Gastrocnemius medialis (tissue), 4 donors: ENCODE results near the gene REN. TPM values are rescaled to one million over a fixed set of nuclear protein-coding genes. Genes with fewer than 3 reads are reported as not detected.

ENCODE experiments used
- ATAC-seq, 2 donors: fragments of 150-250 bp; one replicate each; pipeline ENCODE4 v1.9.1; 2016
- DNase-seq, 2 donors: peaks; one replicate each; pipeline ENCODE4 v3.0.0-alpha.2; 2019
- H3K27ac ChIP-seq, 4 donors: fragments of 200-600 bp; sonication (generic); 1 replicate in 1 of 4; 2 replicates in 3 of 4; pipeline ENCODE4 v1.5.1; 2016 to 2018; ENCODE audit warnings: mild to moderate bottlenecking in 2 of 4, moderate library complexity in 1 of 4
- H3K27me3 ChIP-seq, 3 donors: fragments of 200-600 bp; sonication (generic) in 2 of 3; 1 replicate in 1 of 3; 2 replicates in 2 of 3; pipeline versions ENCODE4 v1.5.1 to v1.6.0; 2016 to 2019; ENCODE audit warnings: mild to moderate bottlenecking in 1 of 3, moderate library complexity in 1 of 3
- H3K36me3 ChIP-seq, 2 donors: fragments of 200-600 bp; sonication (generic) in 1 of 2; one replicate each; pipeline ENCODE4 v1.5.1; 2017 to 2018
- H3K4me1 ChIP-seq, 2 donors: fragments of 200-600 bp; sonication (generic) in 1 of 2; one replicate each; pipeline ENCODE4 v1.5.1; 2016 to 2017; ENCODE audit warnings: mild to moderate bottlenecking in 2 of 2
- H3K4me3 ChIP-seq, 4 donors: fragments of 200-600 bp; sonication (generic) in 3 of 4; 1 replicate in 1 of 4; 2 replicates in 3 of 4; pipeline ENCODE4 v1.5.1; 2016 to 2019; ENCODE audit warnings: mild to moderate bottlenecking in 2 of 4
- H3K9me3 ChIP-seq, 3 donors: fragments of 200-600 bp; sonication (generic) in 2 of 3; 1 replicate in 1 of 3; 2 replicates in 2 of 3; pipeline ENCODE4 v1.5.1; 2016 to 2019
- POLR2A ChIP-seq, 2 donors: fragments of 450-650 bp; IDR thresholded peaks; one replicate each; pipeline ENCODE4 v1.6.1; 2017; ENCODE audit warnings: antibody characterized with exemption in 2 of 2, mild to moderate bottlenecking in 2 of 2, moderate library complexity in 2 of 2
- in situ Hi-C, 4 donors: fragments of 200-750 bp; cut with MboI; loops; one replicate each; pipeline versions ENCODE4 v1.15.0 to v1.8.0; 2017; ENCODE audit warnings: low sequenced_read_pairs in 4 of 4
- intact Hi-C: fragments of 100-400 bp; cut with DNase I; formaldehyde crosslinking; loops from one replicate; pipeline ENCODE4 v1.15.1; 2023; ENCODE audit warnings: low total_unique reads
- total RNA-seq, 4 donors: library from RNA; depleted of rRNA; stranded (reverse); fragments of >200 nt; gene quantifications; one replicate each; pipeline versions ENCODE4 v1.1.0 to v1.2.3, GENCODE V29; 2016
- TF ChIP-seq, protein P1 (sequence below), 5 experiments: fragments of 450-650 bp in 3 of 5; fragments of 200-600 bp in 2 of 5; sonication (generic) in 2 of 5; IDR thresholded peaks in 4 of 5; conservative IDR thresholded peaks in 1 of 5; 1 replicate in 4 of 5; 2 replicates in 1 of 5; pipeline ENCODE4 v1.5.1; 2016 to 2019; ENCODE audit warnings: antibody characterized with exemption in 5 of 5, mild to moderate bottlenecking in 3 of 5, moderate library complexity in 3 of 5

Gene REN
- total RNA-seq, 4 donors from 2014 or later = 0.22 TPM; not detected in 3

- no peak for TF ChIP-seq POLR2A (IDR thresholded peaks at IDR 0.05)
- TF ChIP-seq, protein P1, sequence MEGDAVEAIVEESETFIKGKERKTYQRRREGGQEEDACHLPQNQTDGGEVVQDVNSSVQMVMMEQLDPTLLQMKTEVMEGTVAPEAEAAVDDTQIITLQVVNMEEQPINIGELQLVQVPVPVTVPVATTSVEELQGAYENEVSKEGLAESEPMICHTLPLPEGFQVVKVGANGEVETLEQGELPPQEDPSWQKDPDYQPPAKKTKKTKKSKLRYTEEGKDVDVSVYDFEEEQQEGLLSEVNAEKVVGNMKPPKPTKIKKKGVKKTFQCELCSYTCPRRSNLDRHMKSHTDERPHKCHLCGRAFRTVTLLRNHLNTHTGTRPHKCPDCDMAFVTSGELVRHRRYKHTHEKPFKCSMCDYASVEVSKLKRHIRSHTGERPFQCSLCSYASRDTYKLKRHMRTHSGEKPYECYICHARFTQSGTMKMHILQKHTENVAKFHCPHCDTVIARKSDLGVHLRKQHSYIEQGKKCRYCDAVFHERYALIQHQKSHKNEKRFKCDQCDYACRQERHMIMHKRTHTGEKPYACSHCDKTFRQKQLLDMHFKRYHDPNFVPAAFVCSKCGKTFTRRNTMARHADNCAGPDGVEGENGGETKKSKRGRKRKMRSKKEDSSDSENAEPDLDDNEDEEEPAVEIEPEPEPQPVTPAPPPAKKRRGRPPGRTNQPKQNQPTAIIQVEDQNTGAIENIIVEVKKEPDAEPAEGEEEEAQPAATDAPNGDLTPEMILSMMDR (IDR thresholded peaks at IDR 0.05 in 4 of 5, conservative IDR thresholded peaks at IDR 0.05 in 1 of 5) = no peak
- peaks cover 0 to 8% (median 0%) of the 10 kb centered on the region in 3 donors for H3K27me3 ChIP-seq
- in situ Hi-C loops (no loop called here), intact Hi-C loops (loop anchor here (2.0 kb wide), 1 partner anchor 36 kb away; no protein-coding TSS in a partner anchor)
- peak; percentile 85 to 94 for ATAC-seq
- H3K27ac ChIP-seq = peak overlapping the region in 3 of 4 donors; percentile 32 to 90 (median 48)
- no peaks in the 10 kb centered on the region for H3K36me3 ChIP-seq
- peaks cover 16 to 26% of the 10 kb centered on the region in 2 donors for H3K4me1 ChIP-seq
- H3K4me3 ChIP-seq = peak overlapping the region in 2 of 4 donors; percentile 20 to 31
- H3K9me3 ChIP-seq = no peaks in the 10 kb centered on the region
- peak; percentile 22 to 51 for DNase-seq
These were observed 32.5 kb upstream of the REN start for GRCh38 chr1:204198348-204199340.

- ATAC-seq = no peak
- DNase-seq = no peak
- in situ Hi-C loops = no loop called here
- Histone ChIP-seq H3K36me3 (no peaks in the 10 kb centered on the region), H3K4me3 (no peak overlapping the region), H3K27me3 (peaks cover 0 to 14% (median 0%) of the 10 kb centered on the region in 3 donors), H3K27ac (no peak overlapping the region), H3K9me3 (no peaks in the 10 kb centered on the region), H3K4me1 (peaks cover 16 to 26% of the 10 kb centered on the region in 2 donors)
- TF ChIP-seq, protein P1 (IDR thresholded peaks at IDR 0.05 in 4 of 5, conservative IDR thresholded peaks at IDR 0.05 in 1 of 5) = no peak
- no peak for TF ChIP-seq POLR2A (IDR thresholded peaks at IDR 0.05)
- intact Hi-C loops = no loop called here
These were observed 30.9 kb upstream of the REN start for GRCh38 chr1:204197068-204197467.

GRCh38 chr1:204196068-204196795, 30.1 kb upstream of the REN start, which contains the start of gene KISS1:
Gene KISS1, minus strand, starts transcription at chr1:204196491. Its CDS starts 3,615 bp downstream, at chr1:204192876.
- intact Hi-C loops (no loop called here), in situ Hi-C loops (no loop called here)
- ATAC-seq = no peak
- H3K4me3 ChIP-seq = no peak within 1 kb of the TSS
- H3K27me3 ChIP-seq = peaks cover 0 to 14% (median 0%) of the 10 kb centered on the region in 3 donors
- peaks cover 16 to 31% of the 10 kb centered on the region in 2 donors for H3K4me1 ChIP-seq
- no peaks in the 10 kb centered on the region for H3K36me3 ChIP-seq
- H3K9me3 ChIP-seq = no peaks in the 10 kb centered on the region
- H3K27ac ChIP-seq = no peak within 1 kb of the TSS
- DNase-seq = no peak
- no peak for TF ChIP-seq POLR2A (IDR thresholded peaks at IDR 0.05)
- TF ChIP-seq, protein P1 (IDR thresholded peaks at IDR 0.05 in 4 of 5, conservative IDR thresholded peaks at IDR 0.05 in 1 of 5) = no peak

- Histone ChIP-seq H3K27me3 (peaks cover 0 to 14% (median 3%) of the 10 kb centered on the region in 3 donors), H3K27ac (no peak overlapping the region), H3K9me3 (no peaks in the 10 kb centered on the region), H3K4me1 (peaks cover 14 to 23% of the 10 kb centered on the region in 2 donors), H3K36me3 (no peaks in the 10 kb centered on the region), H3K4me3 (no peak overlapping the region)
- no peak for ATAC-seq
- no peak for TF ChIP-seq POLR2A (IDR thresholded peaks at IDR 0.05)
- TF ChIP-seq, protein P1 (IDR thresholded peaks at IDR 0.05 in 4 of 5, conservative IDR thresholded peaks at IDR 0.05 in 1 of 5) = no peak
- in situ Hi-C loops = no loop called here
- no peak for DNase-seq
- intact Hi-C loops = no loop called here
These were observed 28.6 kb upstream of the REN start for GRCh38 chr1:204194771-204195170.
